ENCODE results near the gene OR5K2. TPM values are rescaled to one million over a fixed set of nuclear protein-coding genes. Genes with fewer than 3 reads are reported as not detected.

Gene OR5K2
- total and polyA plus RNA-seq, 2 of the 4 experiments (the other 2 are of a cell fraction): not detected

DNA sequence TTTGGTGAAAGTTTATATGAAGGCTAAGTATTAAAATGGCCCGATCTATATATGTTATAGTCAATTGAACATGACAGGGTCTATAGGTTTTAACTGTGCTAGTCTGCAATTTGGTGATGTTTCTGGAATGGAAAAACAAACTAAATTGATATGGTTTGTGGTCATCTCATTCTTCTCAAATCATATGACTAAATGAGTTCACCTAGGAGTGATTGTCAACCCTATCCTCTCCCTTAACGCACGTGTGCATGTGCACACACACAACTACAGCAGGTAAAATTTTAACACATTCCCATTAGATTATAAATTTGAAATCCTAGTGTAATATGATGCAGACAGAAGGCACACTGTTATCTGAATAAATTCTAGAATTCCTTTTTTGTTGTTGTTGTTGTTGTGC is 16.3 kb downstream of the OR5K2 start:
- no TSS peak for BruUV-seq (replicated peaks)
- Histone ChIP-seq H3K4me2 (ENCODE audit: low read depth, low read length) (no peak overlapping the region), H2BK15ac (ENCODE audit: low read depth, low read length) (no peak overlapping the region), H3K4me1 (ENCODE audit: control insufficient read depth, insufficient read depth, low read length) (no peaks in the 10 kb centered on the region), H4K20me1 (ENCODE audit: insufficient read depth, low read length) (no peaks in the 10 kb centered on the region), H2AFZ (replicated peaks; ENCODE audit: low read length, poor library complexity) (no peak overlapping the region), H2BK120ac (ENCODE audit: low read depth, low read length) (no peak overlapping the region), H3K79me1 (ENCODE audit: low read depth in 1 of 2, low read length in 2 of 2) (peaks cover 0 to 2% of the 10 kb centered on the region in 2 experiments; a peak in 2 of 4 replicates), H3K56ac (ENCODE audit: extremely low read depth, insufficient read depth, low read length) (no peak overlapping the region), H2AK9ac (replicated peaks; ENCODE audit: low read depth, low read length, poor library complexity) (no peak overlapping the region), H2BK5ac (ENCODE audit: low read depth, low read length, poor library complexity, severe bottlenecking) (no peak overlapping the region), H3K27me3 (ENCODE audit: control insufficient read depth, insufficient read depth, low read length) (no peaks in the 10 kb centered on the region), H3K18ac (ENCODE audit: low read depth, low read length) (no peak overlapping the region), H3K27ac (ENCODE audit: insufficient read depth, low read length) (no peak overlapping the region), H3K36me3 (ENCODE audit: control insufficient read depth, insufficient read depth, low read length) (peaks cover 8% of the 10 kb centered on the region), H3K23ac (ENCODE audit: low read depth, low read length) (no peak overlapping the region), H3K9me1 (ENCODE audit: insufficient read depth, low read length) (no peaks in the 10 kb centered on the region), H4K91ac (ENCODE audit: insufficient read depth, low read depth, low read length) (no peak overlapping the region), H4K8ac (ENCODE audit: low read depth in 2 of 2, low read length in 2 of 2) (no peak overlapping the region), H2BK20ac (ENCODE audit: low read depth, low read length) (no peak overlapping the region), H4K5ac (ENCODE audit: low read depth, low read length) (no peak overlapping the region), H3K4ac (ENCODE audit: low read depth, low read length) (no peak overlapping the region), H3K14ac (replicated peaks; ENCODE audit: low read depth, low read length) (no peak overlapping the region), H3K4me3 (ENCODE audit: insufficient read depth, low read depth, low read length) (no peak overlapping the region), H3K9me3 (ENCODE audit: control insufficient read depth, insufficient read depth, low read length) (no peaks in the 10 kb centered on the region), H2AK5ac (ENCODE audit: low read depth, low read length) (no peak overlapping the region), H3K9ac (ENCODE audit: low read depth, low read length) (no peak overlapping the region)
- no peak for TF ChIP-seq CEBPB (IDR thresholded peaks at IDR 0.05; ENCODE audit: low read depth, low read length)
- TF ChIP-seq MXI1 (IDR thresholded peaks at IDR 0.05; ENCODE audit: borderline replicate concordance, low read depth, low read length): no peak
- no peak for TF ChIP-seq MAFK (IDR thresholded peaks at IDR 0.05; ENCODE audit: low read depth, low read length)
- no peak for TF ChIP-seq NFE2L2 (IDR thresholded peaks at IDR 0.05; ENCODE audit: low read depth, low read length)
- no peak for TF ChIP-seq RAD21 (IDR thresholded peaks at IDR 0.05; ENCODE audit: low read length)
- no peak for TF ChIP-seq SMC3 (IDR thresholded peaks at IDR 0.05; ENCODE audit: low read depth, low read length)
- no peak for TF ChIP-seq BHLHE40 (IDR thresholded peaks at IDR 0.05; ENCODE audit: low read depth, low read length)
- no peak for TF ChIP-seq FOS (IDR thresholded peaks at IDR 0.05; ENCODE audit: low read depth, low read length)
- TF ChIP-seq RFX5 (IDR thresholded peaks at IDR 0.05; ENCODE audit: low read depth, low read length): no peak
- no peak for TF ChIP-seq POLR2A (IDR thresholded peaks at IDR 0.05; ENCODE audit: low read depth, low read length)
- no peak for TF ChIP-seq MAZ (IDR thresholded peaks at IDR 0.05; ENCODE audit: borderline replicate concordance, low read depth, low read length)
- TF ChIP-seq, protein P1, sequence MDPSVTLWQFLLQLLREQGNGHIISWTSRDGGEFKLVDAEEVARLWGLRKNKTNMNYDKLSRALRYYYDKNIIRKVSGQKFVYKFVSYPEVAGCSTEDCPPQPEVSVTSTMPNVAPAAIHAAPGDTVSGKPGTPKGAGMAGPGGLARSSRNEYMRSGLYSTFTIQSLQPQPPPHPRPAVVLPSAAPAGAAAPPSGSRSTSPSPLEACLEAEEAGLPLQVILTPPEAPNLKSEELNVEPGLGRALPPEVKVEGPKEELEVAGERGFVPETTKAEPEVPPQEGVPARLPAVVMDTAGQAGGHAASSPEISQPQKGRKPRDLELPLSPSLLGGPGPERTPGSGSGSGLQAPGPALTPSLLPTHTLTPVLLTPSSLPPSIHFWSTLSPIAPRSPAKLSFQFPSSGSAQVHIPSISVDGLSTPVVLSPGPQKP (IDR thresholded peaks at IDR 0.05; ENCODE audit: borderline replicate concordance, low read depth, low read length): no peak
- TF ChIP-seq, protein P2, sequence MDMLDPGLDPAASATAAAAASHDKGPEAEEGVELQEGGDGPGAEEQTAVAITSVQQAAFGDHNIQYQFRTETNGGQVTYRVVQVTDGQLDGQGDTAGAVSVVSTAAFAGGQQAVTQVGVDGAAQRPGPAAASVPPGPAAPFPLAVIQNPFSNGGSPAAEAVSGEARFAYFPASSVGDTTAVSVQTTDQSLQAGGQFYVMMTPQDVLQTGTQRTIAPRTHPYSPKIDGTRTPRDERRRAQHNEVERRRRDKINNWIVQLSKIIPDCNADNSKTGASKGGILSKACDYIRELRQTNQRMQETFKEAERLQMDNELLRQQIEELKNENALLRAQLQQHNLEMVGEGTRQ (IDR thresholded peaks at IDR 0.05; ENCODE audit: low read depth, low read length): no peak
- TF ChIP-seq CHD1 (IDR thresholded peaks at IDR 0.05; ENCODE audit: low read depth, low read length): no peak
- TF ChIP-seq, protein P3, sequence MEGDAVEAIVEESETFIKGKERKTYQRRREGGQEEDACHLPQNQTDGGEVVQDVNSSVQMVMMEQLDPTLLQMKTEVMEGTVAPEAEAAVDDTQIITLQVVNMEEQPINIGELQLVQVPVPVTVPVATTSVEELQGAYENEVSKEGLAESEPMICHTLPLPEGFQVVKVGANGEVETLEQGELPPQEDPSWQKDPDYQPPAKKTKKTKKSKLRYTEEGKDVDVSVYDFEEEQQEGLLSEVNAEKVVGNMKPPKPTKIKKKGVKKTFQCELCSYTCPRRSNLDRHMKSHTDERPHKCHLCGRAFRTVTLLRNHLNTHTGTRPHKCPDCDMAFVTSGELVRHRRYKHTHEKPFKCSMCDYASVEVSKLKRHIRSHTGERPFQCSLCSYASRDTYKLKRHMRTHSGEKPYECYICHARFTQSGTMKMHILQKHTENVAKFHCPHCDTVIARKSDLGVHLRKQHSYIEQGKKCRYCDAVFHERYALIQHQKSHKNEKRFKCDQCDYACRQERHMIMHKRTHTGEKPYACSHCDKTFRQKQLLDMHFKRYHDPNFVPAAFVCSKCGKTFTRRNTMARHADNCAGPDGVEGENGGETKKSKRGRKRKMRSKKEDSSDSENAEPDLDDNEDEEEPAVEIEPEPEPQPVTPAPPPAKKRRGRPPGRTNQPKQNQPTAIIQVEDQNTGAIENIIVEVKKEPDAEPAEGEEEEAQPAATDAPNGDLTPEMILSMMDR (conservative IDR thresholded peaks at IDR 0.05; ENCODE audit: low read depth, low read length): no peak
- no peak for TF ChIP-seq RCOR1 (IDR thresholded peaks at IDR 0.05; ENCODE audit: insufficient replicate concordance, low read length)
- DNase-seq (no peak), ATAC-seq (ENCODE audit: low read depth) (no peak)
- intact Hi-C loops (cut with micrococcal nuclease): no loop called here
- CTCF ChIA-PET: no interaction called here
- in situ Hi-C loops (cut with MboI; ENCODE audit: low sequenced_read_pairs): no loop called here
- no CpG with 5 or more reads among the region's 3 CpGs for WGBS, 2 experiments (ENCODE audit: extremely low coverage in 2 of 2, insufficient read length in 1 of 2)
- dilution Hi-C loops (cut with HindIII; ENCODE audit: low sequenced_read_pairs, unreplicated experiment): no loop called here
- POLR2A ChIA-PET (ENCODE audit: unreplicated experiment): no interaction called here
